Measurements from ENCODE around the gene PLCB4.
A peak's percentile ranks its signal among the peaks of the same experiment; 100 is the strongest.

Gene PLCB4

DNA sequence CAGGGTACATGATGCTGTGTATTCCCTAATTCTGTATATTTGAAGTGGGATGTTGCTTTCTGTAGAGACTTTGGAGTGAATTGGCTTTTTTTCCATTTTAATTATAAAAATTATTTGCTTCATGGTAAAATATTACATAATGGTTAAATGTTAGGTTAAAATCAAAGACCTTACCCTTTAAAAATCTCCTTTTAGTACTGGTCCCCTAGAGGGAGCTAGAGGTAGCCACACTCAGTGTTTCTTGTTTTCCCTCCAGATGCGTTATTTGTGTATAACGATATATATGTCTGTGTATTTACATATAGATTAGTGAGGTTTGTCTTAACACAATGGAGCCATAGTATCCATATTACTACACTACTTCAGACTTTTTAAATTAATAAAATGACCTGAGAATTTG, 146.7 kb downstream of the PLCB4 start:
- peak; percentile 16 for DNase-seq (ENCODE audit: low read depth)
- no peak overlapping the region for H3K4me3 ChIP-seq (replicated peaks; ENCODE audit: low read depth, low read length)
- TF ChIP-seq, protein P1, sequence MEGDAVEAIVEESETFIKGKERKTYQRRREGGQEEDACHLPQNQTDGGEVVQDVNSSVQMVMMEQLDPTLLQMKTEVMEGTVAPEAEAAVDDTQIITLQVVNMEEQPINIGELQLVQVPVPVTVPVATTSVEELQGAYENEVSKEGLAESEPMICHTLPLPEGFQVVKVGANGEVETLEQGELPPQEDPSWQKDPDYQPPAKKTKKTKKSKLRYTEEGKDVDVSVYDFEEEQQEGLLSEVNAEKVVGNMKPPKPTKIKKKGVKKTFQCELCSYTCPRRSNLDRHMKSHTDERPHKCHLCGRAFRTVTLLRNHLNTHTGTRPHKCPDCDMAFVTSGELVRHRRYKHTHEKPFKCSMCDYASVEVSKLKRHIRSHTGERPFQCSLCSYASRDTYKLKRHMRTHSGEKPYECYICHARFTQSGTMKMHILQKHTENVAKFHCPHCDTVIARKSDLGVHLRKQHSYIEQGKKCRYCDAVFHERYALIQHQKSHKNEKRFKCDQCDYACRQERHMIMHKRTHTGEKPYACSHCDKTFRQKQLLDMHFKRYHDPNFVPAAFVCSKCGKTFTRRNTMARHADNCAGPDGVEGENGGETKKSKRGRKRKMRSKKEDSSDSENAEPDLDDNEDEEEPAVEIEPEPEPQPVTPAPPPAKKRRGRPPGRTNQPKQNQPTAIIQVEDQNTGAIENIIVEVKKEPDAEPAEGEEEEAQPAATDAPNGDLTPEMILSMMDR (IDR thresholded peaks at IDR 0.05; ENCODE audit: low read length, missing control alignments): peak; percentile 24

DNA sequence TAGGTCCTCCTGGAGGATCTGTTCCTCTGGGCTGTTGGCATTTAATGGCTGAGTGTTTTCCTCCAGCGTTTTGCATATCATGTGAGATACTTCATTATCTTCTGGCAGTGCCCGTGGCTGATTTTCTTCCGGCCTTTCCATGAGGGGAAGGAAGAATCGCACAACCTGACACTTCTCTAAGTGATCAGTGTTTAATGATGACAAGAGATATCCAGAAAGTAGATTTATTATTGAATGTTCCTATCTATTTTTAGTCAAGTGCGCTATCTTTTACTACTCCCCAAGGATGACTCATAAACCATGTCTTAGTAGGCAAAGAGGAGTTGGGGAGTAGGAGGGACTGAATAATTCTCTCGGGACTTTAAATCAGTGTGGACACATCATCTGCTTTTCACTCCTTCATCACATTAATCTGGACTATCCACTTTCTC, 149.7 kb downstream of the PLCB4 start:
- peak; percentile 56 for DNase-seq (ENCODE audit: low read depth)
- TF ChIP-seq, protein P1 (IDR thresholded peaks at IDR 0.05; ENCODE audit: low read length, missing control alignments): no peak
- H3K4me3 ChIP-seq (replicated peaks; ENCODE audit: low read depth, low read length): no peak overlapping the region

DNA sequence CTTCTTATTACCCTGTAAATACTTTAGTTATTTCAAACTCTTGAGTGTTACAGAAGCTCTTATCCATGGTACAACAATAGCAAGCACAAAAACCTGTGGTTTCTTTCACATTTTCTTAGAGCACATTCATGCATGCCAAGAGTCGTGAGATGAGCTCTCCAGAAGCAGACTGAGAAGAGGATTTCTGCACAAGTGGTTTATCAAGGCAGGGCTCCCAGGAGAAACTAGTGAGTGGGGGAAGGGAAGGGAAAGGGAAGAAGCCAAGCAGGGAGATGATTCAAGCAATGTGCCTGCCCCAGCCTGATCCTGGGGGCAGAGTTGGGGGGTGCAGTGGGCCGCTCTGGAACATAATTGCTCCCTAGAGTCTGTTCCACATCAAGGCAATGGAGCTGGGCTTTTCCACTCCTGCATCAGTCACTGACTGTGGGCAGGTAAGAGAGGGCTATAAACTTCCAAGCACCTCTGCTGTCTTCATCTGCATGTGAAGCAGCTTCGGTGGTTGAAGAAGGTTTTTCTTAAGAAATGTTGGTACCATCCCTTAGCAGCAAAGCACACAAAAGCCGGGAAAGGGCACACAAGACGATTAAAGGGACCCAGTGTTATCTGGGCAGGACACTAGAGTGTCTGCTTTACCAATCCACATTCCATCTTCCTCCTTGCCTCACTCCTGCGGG, 152.1 kb downstream of the PLCB4 start:
- TF ChIP-seq, protein P1 (IDR thresholded peaks at IDR 0.05; ENCODE audit: low read length, missing control alignments): no peak
- peak; percentile 58 for DNase-seq (ENCODE audit: low read depth)
- H3K4me3 ChIP-seq (replicated peaks; ENCODE audit: low read depth, low read length): no peak overlapping the region

DNA sequence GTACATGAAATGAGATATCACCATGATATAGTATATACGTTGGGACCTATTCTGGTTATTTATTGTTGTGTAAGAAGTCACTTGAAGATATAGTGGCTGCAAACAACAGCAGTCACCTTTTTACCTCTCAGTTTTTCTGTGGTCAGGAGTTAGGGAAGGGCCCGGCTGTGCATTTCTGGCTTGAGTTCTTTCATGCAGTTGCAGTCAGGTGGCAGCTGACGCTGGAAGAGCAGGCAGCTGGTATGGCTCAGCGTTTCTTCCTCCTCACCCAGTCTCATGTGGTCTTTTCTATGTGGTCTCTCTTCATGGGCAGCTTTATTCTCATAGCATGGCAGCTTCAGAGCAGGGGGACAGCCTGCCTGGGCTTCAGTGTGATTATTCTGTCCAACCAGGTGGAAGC, 154.4 kb downstream of the PLCB4 start:
- TF ChIP-seq, protein P1 (IDR thresholded peaks at IDR 0.05; ENCODE audit: low read length, missing control alignments): no peak
- no peak for DNase-seq (ENCODE audit: low read depth)

DNA sequence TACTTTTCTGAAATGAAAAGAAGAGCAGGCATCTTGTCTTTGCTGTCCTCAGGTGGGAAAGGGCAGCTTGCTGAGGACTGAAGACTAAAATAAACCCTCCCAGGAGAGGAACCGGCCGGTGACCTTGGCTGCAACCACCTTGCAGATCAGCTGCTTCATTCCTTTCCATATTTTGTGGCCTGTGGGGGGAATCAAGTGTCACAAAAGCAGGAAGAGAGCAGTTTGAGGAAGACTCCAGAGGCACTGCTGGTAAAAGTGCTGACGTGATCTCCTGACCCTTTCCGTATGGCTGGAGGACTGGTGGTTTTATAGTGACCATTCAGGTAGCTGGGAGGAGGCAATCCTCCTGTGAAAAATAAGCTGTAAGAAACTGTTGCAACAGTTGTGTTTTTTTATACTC, 157.0 kb downstream of the PLCB4 start:
- H3K4me3 ChIP-seq (replicated peaks; ENCODE audit: low read depth, low read length): no peak overlapping the region
- DNase-seq (ENCODE audit: low read depth): no peak
- TF ChIP-seq, protein P1 (IDR thresholded peaks at IDR 0.05; ENCODE audit: low read length, missing control alignments): no peak

More for the DNA sequence above, 154.4 kb downstream of the PLCB4 start:
- H3K4me3 ChIP-seq (replicated peaks; ENCODE audit: low read depth, low read length): no peak overlapping the region

DNA sequence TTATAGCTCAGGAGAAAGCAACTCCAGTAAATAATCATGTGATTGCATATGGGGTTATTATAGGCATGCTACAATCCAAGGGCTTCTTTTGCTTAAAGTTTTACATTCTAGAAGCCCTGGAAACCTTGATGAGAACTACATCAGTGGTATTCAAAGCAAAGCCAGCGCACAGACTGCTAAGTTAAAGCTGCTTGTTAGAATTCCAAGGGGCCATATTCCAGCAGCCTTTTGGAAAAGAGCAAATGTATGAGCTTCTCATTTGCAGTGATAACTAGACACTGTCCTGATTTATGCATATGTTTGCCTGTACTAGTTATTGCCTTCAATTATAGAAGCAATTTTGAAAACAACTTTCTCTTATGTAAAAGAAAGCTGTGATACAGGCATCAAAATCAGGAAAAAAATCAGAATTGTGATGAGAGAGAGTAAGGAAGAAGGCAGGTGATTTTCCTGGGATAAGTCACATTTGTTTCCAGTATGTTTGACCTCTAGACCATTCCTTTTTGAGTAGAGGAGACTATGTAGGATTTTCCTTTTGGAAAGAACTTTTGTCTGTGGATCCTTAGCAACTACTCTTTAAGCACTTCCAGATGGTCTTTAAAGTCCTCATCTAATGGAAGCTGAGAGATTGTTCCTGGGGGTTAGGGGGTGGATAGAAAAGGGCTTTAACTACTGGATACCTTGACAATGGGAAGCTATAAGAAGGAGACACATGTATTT, 159.2 kb downstream of the PLCB4 start:
- TF ChIP-seq, protein P1 (IDR thresholded peaks at IDR 0.05; ENCODE audit: low read length, missing control alignments): no peak
- no peak overlapping the region for H3K4me3 ChIP-seq (replicated peaks; ENCODE audit: low read depth, low read length)
- no peak for DNase-seq (ENCODE audit: low read depth)

Measured in fibroblast of pulmonary artery (primary cell).